OCI-M2 (cell line): ENCODE measurements around the gene EMILIN2.

Experiments used
- DNase-seq: peaks from one replicate; lab custom pipeline; 2025; ENCODE audit not compliant: unreplicated experiment; lab: John Stamatoyannopoulos, UW

Gene EMILIN2

GRCh38 chr18:2897448-2898185, 50.8 kb downstream of the EMILIN2 start:
- no peak for DNase-seq

GRCh38 chr18:2898186-2898640, 51.4 kb downstream of the EMILIN2 start:
- no peak for DNase-seq

GRCh38 chr18:2900684-2901422, 54.0 kb downstream of the EMILIN2 start:
- no peak for DNase-seq

- DNase-seq, result no peak
Observed at GRCh38 chr18:2901423-2901985, 54.7 kb downstream of the EMILIN2 start.

GRCh38 chr18:2902327-2902726, 55.5 kb downstream of the EMILIN2 start:
- no peak for DNase-seq

- no peak for DNase-seq
Observed at GRCh38 chr18:2903006-2903405, 56.2 kb downstream of the EMILIN2 start.

- DNase-seq, result no peak
Observed at GRCh38 chr18:2905854-2906703, 59.3 kb downstream of the EMILIN2 start.

- DNase-seq, result no peak
Observed at GRCh38 chr18:2906704-2907549, 60.1 kb downstream of the EMILIN2 start.

- DNase-seq, result no peak
Observed at GRCh38 chr18:2907550-2908135, 60.8 kb downstream of the EMILIN2 start.

GRCh38 chr18:2908166-2908945, 61.5 kb downstream of the EMILIN2 start:
- DNase-seq, result no peak

- DNase-seq, result no peak
Observed at GRCh38 chr18:2908946-2909335, 62.1 kb downstream of the EMILIN2 start.

GRCh38 chr18:2909431-2910140, 62.8 kb downstream of the EMILIN2 start:
- DNase-seq, result no peak

GRCh38 chr18:2910261-2910660, 63.5 kb downstream of the EMILIN2 start:
- DNase-seq, result no peak

GRCh38 chr18:2910751-2911425, 64.1 kb downstream of the EMILIN2 start:
- DNase-seq, result no peak

GRCh38 chr18:2911533-2911932, 64.7 kb downstream of the EMILIN2 start:
- DNase-seq, result no peak

GRCh38 chr18:2912357-2913299, 65.8 kb downstream of the EMILIN2 start:
- no peak for DNase-seq
